SK-N-SH treated with all-trans-retinoic acid at 6 μM for 48 hours (cell line): ENCODE measurements around the gene ERH.

Experiments used
- ATAC-seq: fragments of 200-7000 bp; cut with Tn5 transposase; 3 replicates; pipeline ENCODE4 v1.9.1; 2020; ENCODE audit warnings: mild to moderate bottlenecking, moderate library complexity
- CSDC2 ChIP-seq: fragments of 250-450 bp; sonication (Bioruptor Pico); IDR thresholded peaks from 2 replicates; pipeline ENCODE4 v1.5.0; 2020; ENCODE audit warnings: mild to moderate bottlenecking, moderate library complexity
- ESRRG ChIP-seq: fragments of 250-450 bp; sonication (Bioruptor Pico); IDR thresholded peaks from 2 replicates; pipeline ENCODE4 v1.6.1; 2021; ENCODE audit warnings: mild to moderate bottlenecking
- ISL1 ChIP-seq: fragments of 250-450 bp; sonication (Bioruptor Pico); IDR thresholded peaks from 2 replicates; pipeline ENCODE4 v2.1.2; 2022; ENCODE audit warnings: mild to moderate bottlenecking, moderate library complexity
- OSR1 ChIP-seq: fragments of 250-450 bp; sonication (Bioruptor Pico); IDR thresholded peaks from 2 replicates; pipeline ENCODE4 v1.8.0; 2022; ENCODE audit warnings: moderate library complexity, mild to moderate bottlenecking, inconsistent platforms
- PPARA ChIP-seq: fragments of 250-450 bp; sonication (Bioruptor Pico); IDR thresholded peaks from 2 replicates; pipeline ENCODE4 v1.5.0; 2020; ENCODE audit warnings: mild to moderate bottlenecking, borderline replicate concordance
- SNAI2 ChIP-seq: fragments of 250-450 bp; sonication (Bioruptor Pico); IDR thresholded peaks from 2 replicates; pipeline ENCODE4 v1.5.0; 2020; ENCODE audit warnings: mild to moderate bottlenecking, moderate library complexity
- TCF4 ChIP-seq: fragments of 250-450 bp; sonication (Bioruptor Pico); IDR thresholded peaks from 2 replicates; pipeline ENCODE4 v1.8.0; 2021; ENCODE audit warnings: mild to moderate bottlenecking, moderate library complexity, borderline replicate concordance
- TOX ChIP-seq: fragments of 250-450 bp; sonication (Bioruptor Pico); IDR thresholded peaks from 2 replicates; pipeline ENCODE4 v1.8.0; 2021; ENCODE audit warnings: mild to moderate bottlenecking, moderate library complexity, borderline replicate concordance
- ZC3H10 ChIP-seq: fragments of 250-450 bp; sonication (Bioruptor Pico); IDR thresholded peaks from 2 replicates; pipeline ENCODE4 v1.5.1; 2021; ENCODE audit warnings: mild to moderate bottlenecking, moderate library complexity
- ZFP3 ChIP-seq: fragments of 250-450 bp; sonication (Bioruptor Pico); IDR thresholded peaks from 2 replicates; pipeline ENCODE4 v1.5.0; 2020; ENCODE audit warnings: mild to moderate bottlenecking, moderate library complexity
- ZFP30 ChIP-seq: fragments of 450-650 bp; formaldehyde crosslinking; IDR thresholded peaks from 2 replicates; pipeline ENCODE4 v1.5.0; 2022; ENCODE audit warnings: mild to moderate bottlenecking, moderate library complexity
- ZNF565 ChIP-seq: fragments of 450-650 bp; formaldehyde crosslinking; conservative IDR thresholded peaks from 2 replicates; pipeline ENCODE4 v1.5.0; 2020; ENCODE audit warnings: low read depth, mild to moderate bottlenecking, moderate library complexity
- ZNF70 ChIP-seq: fragments of 450-650 bp; formaldehyde crosslinking; IDR thresholded peaks from 2 replicates; pipeline ENCODE4 v1.5.0; 2020; ENCODE audit warnings: mild to moderate bottlenecking, moderate library complexity
- TF ChIP-seq, protein P1 (sequence below): fragments of 250-450 bp; sonication (Bioruptor Pico); IDR thresholded peaks from 2 replicates; pipeline ENCODE4 v1.5.1; 2020; ENCODE audit warnings: low read depth, mild to moderate bottlenecking, moderate library complexity
- TF ChIP-seq, protein P2 (sequence below): fragments of 250-450 bp; sonication (Bioruptor Pico); IDR thresholded peaks from 2 replicates; pipeline ENCODE4 v1.5.0; 2020; ENCODE audit warnings: mild to moderate bottlenecking, moderate library complexity
- TF ChIP-seq, protein P3 (sequence below): fragments of 250-450 bp; sonication (Bioruptor Pico); IDR thresholded peaks from 2 replicates; pipeline ENCODE4 v1.8.0; 2020; ENCODE audit warnings: mild to moderate bottlenecking, moderate library complexity, borderline replicate concordance
- TF ChIP-seq, protein P4 (sequence below): fragments of 250-450 bp; sonication (Bioruptor Pico); IDR thresholded peaks from 2 replicates; pipeline ENCODE4 v1.8.0; 2021; ENCODE audit warnings: low read depth, mild to moderate bottlenecking, moderate library complexity, borderline replicate concordance
- TF ChIP-seq, protein P5 (sequence below): fragments of 250-450 bp; sonication (Bioruptor Pico); IDR thresholded peaks from 2 replicates; pipeline ENCODE4 v1.5.1; 2021; ENCODE audit warnings: mild to moderate bottlenecking, moderate library complexity

ERH gene

DNA sequence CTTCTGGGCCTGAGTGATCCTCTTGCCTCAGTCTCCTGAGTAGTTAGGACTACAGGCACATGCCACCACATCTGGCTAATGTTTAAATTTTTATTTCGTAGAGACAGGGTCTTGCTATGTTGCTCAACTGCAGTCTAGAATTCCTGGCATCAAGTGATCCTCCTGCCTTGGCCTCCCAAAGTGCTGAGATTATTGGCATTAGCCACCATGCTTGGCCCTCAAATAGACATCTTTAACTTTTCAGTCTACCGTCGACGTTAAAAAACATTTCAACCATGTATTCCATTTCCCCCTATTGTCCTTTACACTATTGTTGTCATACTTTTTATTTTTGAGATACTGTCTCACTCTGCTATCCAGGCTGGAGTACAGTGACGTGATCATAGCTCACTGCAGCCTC is 22.4 kb downstream of the ERH start:
- TF ChIP-seq ZNF70 (CRISPR knock-in tag), result no peak
- TF ChIP-seq, protein P1, sequence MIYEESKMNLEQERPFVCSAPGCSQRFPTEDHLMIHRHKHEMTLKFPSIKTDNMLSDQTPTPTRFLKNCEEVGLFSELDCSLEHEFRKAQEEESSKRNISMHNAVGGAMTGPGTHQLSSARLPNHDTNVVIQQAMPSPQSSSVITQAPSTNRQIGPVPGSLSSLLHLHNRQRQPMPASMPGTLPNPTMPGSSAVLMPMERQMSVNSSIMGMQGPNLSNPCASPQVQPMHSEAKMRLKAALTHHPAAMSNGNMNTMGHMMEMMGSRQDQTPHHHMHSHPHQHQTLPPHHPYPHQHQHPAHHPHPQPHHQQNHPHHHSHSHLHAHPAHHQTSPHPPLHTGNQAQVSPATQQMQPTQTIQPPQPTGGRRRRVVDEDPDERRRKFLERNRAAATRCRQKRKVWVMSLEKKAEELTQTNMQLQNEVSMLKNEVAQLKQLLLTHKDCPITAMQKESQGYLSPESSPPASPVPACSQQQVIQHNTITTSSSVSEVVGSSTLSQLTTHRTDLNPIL (CRISPR knock-in tag), result no peak
- ATAC-seq, result no peak

DNA sequence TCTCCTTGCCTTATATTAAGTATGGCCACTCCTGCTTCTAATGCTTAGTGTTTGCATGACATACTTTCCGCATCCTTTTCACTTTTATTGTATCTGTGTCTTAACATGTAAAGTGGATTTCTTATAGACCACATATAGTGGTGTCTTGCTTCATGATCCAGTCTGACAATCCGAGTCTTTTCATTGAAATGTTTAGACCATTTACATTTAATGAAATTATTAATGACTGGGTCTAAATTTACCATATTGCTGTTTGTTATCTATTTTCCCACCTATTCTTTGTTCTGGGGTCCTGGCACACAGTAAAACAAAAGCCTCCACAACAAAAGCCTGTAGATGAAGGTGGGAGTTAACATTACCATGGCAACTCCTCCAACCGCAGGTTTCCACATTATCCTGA is 22.9 kb downstream of the ERH start:
- ATAC-seq, result no peak
- TF ChIP-seq, protein P1 (CRISPR knock-in tag), result no peak
- TF ChIP-seq, protein P2, sequence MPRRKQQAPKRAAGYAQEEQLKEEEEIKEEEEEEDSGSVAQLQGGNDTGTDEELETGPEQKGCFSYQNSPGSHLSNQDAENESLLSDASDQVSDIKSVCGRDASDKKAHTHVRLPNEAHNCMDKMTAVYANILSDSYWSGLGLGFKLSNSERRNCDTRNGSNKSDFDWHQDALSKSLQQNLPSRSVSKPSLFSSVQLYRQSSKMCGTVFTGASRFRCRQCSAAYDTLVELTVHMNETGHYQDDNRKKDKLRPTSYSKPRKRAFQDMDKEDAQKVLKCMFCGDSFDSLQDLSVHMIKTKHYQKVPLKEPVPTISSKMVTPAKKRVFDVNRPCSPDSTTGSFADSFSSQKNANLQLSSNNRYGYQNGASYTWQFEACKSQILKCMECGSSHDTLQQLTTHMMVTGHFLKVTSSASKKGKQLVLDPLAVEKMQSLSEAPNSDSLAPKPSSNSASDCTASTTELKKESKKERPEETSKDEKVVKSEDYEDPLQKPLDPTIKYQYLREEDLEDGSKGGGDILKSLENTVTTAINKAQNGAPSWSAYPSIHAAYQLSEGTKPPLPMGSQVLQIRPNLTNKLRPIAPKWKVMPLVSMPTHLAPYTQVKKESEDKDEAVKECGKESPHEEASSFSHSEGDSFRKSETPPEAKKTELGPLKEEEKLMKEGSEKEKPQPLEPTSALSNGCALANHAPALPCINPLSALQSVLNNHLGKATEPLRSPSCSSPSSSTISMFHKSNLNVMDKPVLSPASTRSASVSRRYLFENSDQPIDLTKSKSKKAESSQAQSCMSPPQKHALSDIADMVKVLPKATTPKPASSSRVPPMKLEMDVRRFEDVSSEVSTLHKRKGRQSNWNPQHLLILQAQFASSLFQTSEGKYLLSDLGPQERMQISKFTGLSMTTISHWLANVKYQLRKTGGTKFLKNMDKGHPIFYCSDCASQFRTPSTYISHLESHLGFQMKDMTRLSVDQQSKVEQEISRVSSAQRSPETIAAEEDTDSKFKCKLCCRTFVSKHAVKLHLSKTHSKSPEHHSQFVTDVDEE (CRISPR knock-in tag), result no peak
- TF ChIP-seq PPARA (CRISPR knock-in tag) (no peak), ESRRG (no peak), CSDC2 (CRISPR knock-in tag) (no peak), ZNF70 (CRISPR knock-in tag) (no peak), ZNF565 (CRISPR knock-in tag) (no peak), TOX (CRISPR knock-in tag) (no peak), ISL1 (CRISPR knock-in tag) (no peak), ZFP30 (CRISPR knock-in tag) (no peak)
- TF ChIP-seq, protein P3, sequence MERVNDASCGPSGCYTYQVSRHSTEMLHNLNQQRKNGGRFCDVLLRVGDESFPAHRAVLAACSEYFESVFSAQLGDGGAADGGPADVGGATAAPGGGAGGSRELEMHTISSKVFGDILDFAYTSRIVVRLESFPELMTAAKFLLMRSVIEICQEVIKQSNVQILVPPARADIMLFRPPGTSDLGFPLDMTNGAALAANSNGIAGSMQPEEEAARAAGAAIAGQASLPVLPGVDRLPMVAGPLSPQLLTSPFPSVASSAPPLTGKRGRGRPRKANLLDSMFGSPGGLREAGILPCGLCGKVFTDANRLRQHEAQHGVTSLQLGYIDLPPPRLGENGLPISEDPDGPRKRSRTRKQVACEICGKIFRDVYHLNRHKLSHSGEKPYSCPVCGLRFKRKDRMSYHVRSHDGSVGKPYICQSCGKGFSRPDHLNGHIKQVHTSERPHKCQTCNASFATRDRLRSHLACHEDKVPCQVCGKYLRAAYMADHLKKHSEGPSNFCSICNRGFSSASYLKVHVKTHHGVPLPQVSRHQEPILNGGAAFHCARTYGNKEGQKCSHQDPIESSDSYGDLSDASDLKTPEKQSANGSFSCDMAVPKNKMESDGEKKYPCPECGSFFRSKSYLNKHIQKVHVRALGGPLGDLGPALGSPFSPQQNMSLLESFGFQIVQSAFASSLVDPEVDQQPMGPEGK (CRISPR knock-in tag), result no peak
- TF ChIP-seq, protein P4, sequence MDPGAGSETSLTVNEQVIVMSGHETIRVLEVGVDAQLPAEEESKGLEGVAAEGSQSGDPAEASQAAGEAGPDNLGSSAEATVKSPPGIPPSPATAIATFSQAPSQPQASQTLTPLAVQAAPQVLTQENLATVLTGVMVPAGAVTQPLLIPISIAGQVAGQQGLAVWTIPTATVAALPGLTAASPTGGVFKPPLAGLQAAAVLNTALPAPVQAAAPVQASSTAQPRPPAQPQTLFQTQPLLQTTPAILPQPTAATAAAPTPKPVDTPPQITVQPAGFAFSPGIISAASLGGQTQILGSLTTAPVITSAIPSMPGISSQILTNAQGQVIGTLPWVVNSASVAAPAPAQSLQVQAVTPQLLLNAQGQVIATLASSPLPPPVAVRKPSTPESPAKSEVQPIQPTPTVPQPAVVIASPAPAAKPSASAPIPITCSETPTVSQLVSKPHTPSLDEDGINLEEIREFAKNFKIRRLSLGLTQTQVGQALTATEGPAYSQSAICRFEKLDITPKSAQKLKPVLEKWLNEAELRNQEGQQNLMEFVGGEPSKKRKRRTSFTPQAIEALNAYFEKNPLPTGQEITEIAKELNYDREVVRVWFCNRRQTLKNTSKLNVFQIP (CRISPR knock-in tag), result no peak
- TF ChIP-seq, protein P5, sequence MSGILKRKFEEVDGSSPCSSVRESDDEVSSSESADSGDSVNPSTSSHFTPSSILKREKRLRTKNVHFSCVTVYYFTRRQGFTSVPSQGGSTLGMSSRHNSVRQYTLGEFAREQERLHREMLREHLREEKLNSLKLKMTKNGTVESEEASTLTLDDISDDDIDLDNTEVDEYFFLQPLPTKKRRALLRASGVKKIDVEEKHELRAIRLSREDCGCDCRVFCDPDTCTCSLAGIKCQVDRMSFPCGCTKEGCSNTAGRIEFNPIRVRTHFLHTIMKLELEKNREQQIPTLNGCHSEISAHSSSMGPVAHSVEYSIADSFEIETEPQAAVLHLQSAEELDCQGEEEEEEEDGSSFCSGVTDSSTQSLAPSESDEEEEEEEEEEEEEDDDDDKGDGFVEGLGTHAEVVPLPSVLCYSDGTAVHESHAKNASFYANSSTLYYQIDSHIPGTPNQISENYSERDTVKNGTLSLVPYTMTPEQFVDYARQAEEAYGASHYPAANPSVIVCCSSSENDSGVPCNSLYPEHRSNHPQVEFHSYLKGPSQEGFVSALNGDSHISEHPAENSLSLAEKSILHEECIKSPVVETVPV (CRISPR knock-in tag), result no peak

DNA sequence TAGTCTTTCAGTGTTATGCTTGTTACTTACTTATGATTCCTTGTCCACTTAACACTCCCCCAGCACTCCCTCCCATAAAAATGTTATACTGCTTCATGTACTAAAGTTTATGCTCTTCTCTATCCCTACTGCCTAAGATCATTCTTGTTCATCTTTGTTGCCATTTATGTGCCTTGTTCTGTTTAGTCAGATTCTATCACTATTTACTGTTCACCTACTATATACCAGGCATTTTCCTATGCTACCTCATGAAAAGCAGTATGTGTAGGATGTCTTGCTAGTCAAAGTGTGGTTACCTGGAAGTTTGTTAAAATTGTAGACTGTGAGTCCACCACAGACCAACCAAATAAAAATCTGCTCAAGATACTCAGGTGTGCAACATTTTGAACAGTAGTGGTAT is 23.9 kb downstream of the ERH start:
- ATAC-seq, result no peak
- TF ChIP-seq SNAI2, result no peak
- TF ChIP-seq CSDC2 (CRISPR knock-in tag), result no peak
- TF ChIP-seq ZFP3 (CRISPR knock-in tag), result no peak
- TF ChIP-seq ISL1 (CRISPR knock-in tag), result no peak
- no peak for TF ChIP-seq TCF4 (CRISPR knock-in tag)
- no peak for TF ChIP-seq OSR1 (CRISPR knock-in tag)
- no peak for TF ChIP-seq ESRRG
- TF ChIP-seq, protein P5 (CRISPR knock-in tag), result no peak
- TF ChIP-seq ZNF70 (CRISPR knock-in tag), result no peak
- no peak for TF ChIP-seq ZC3H10
- TF ChIP-seq, protein P3 (CRISPR knock-in tag), result no peak
